ENCODE measurements around the gene N4BP2. TPM values are rescaled to one million over a fixed set of nuclear protein-coding genes. Genes with fewer than 3 reads are reported as not detected.

N4BP2 gene
- total RNA-seq, 1 experiment from 2014 or later = 7.8 TPM

DNA sequence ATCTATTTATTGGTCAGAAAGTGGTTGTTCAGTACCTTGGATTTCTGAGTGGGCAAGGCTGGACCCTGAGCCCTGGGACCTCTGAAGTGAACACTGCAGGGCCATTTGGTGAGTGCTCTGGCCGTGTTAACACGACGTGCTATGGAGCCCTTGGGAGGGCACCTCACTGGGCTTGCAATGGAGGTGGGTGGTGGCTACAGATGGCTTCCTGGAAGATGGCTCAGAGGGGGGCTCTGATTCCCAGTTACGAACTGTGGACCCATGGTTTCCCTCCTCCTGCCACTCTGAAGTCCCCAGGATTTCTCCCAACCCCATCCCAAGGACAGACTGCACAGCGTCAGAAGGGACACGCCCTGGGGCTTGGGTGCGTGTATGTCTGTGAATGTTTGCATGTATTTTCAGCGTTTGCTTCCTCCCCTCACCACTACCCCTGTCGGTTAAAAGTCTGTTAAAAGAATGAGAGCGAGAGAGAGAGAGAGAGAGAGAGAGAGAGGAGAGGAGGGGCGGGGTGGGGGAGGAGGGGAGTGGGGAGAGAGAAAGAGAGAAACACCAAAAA is 136.4 kb downstream of the N4BP2 start:
- DNase-seq = no peak
- Histone ChIP-seq H3K4me1 (replicated peaks; ENCODE audit: insufficient read depth) (peaks cover 17% of the 10 kb centered on the region), H3K9me2 (ENCODE audit: insufficient read depth) (no peaks in the 10 kb centered on the region), H3K4me2 (no peak overlapping the region), H3F3A (ENCODE audit: insufficient read depth, low read depth) (no peaks in the 10 kb centered on the region; the same call in 1 of the 2 replicates), H2AFZ (no peak overlapping the region), H3K36me3 (ENCODE audit: low read depth) (no peaks in the 10 kb centered on the region), H3K4me3 (no peak overlapping the region), H3K79me2 (ENCODE audit: low read depth) (no peaks in the 10 kb centered on the region), H3K27me3 (ENCODE audit: insufficient read depth, low read depth) (no peaks in the 10 kb centered on the region), H3K9me3 (ENCODE audit: insufficient read depth, low read depth) (no peaks in the 10 kb centered on the region), H3K27ac (no peak overlapping the region), H4K20me1 (ENCODE audit: insufficient read depth) (no peaks in the 10 kb centered on the region)
- ChIA-PET CTCF (no interaction called here), POLR2A (ENCODE audit: unreplicated experiment) (no interaction called here)
- TF ChIP-seq EZH2 (IDR thresholded peaks at IDR 0.05; ENCODE audit: low read depth) = no peak
- TF ChIP-seq, protein P1, sequence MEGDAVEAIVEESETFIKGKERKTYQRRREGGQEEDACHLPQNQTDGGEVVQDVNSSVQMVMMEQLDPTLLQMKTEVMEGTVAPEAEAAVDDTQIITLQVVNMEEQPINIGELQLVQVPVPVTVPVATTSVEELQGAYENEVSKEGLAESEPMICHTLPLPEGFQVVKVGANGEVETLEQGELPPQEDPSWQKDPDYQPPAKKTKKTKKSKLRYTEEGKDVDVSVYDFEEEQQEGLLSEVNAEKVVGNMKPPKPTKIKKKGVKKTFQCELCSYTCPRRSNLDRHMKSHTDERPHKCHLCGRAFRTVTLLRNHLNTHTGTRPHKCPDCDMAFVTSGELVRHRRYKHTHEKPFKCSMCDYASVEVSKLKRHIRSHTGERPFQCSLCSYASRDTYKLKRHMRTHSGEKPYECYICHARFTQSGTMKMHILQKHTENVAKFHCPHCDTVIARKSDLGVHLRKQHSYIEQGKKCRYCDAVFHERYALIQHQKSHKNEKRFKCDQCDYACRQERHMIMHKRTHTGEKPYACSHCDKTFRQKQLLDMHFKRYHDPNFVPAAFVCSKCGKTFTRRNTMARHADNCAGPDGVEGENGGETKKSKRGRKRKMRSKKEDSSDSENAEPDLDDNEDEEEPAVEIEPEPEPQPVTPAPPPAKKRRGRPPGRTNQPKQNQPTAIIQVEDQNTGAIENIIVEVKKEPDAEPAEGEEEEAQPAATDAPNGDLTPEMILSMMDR (conservative IDR thresholded peaks at IDR 0.05) = no peak
- intact Hi-C loops (cut with micrococcal nuclease; ENCODE audit: unreplicated experiment) = no loop called here
- no TSS peak for BruUV-seq (replicated peaks)

DNA sequence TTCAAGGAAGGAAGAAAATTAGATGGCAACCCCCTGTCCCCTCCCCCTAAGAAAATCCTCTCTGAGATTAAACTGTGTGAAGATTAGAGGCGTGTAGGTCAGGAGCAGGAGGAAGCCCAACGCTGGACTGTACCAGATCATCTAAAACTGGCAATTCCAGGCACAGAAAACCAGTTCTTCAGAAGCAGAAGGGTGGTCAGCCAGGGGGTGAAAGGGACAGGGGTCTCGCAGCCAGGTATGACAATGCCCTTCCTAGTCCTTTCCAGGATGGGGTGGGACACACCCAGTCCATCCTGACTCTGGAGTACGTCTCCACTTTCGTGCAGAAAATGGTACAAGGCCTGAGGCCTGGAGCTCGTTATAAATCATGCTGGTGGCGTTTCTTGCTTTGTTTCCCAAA is 136.9 kb downstream of the N4BP2 start:
- Histone ChIP-seq H3K9me2 (ENCODE audit: insufficient read depth) (no peaks in the 10 kb centered on the region), H3K4me2 (no peak overlapping the region), H3K4me3 (no peak overlapping the region), H4K20me1 (ENCODE audit: insufficient read depth) (no peaks in the 10 kb centered on the region), H2AFZ (no peak overlapping the region), H3K27me3 (ENCODE audit: insufficient read depth, low read depth) (no peaks in the 10 kb centered on the region), H3K36me3 (ENCODE audit: low read depth) (no peaks in the 10 kb centered on the region), H3K79me2 (ENCODE audit: low read depth) (no peaks in the 10 kb centered on the region), H3K4me1 (replicated peaks; ENCODE audit: insufficient read depth) (peaks cover 17% of the 10 kb centered on the region), H3K9me3 (ENCODE audit: insufficient read depth, low read depth) (no peaks in the 10 kb centered on the region), H3F3A (ENCODE audit: insufficient read depth, low read depth) (no peaks in the 10 kb centered on the region; the same call in 1 of the 2 replicates), H3K27ac (no peak overlapping the region)
- CTCF ChIA-PET = no interaction called here
- POLR2A ChIA-PET (ENCODE audit: unreplicated experiment) = no interaction called here
- no TSS peak for BruUV-seq (replicated peaks)
- TF ChIP-seq, protein P1 (conservative IDR thresholded peaks at IDR 0.05) = no peak
- TF ChIP-seq EZH2 (IDR thresholded peaks at IDR 0.05; ENCODE audit: low read depth) = no peak
- DNase-seq = no peak
- intact Hi-C loops (cut with micrococcal nuclease; ENCODE audit: unreplicated experiment) = no loop called here

DNA sequence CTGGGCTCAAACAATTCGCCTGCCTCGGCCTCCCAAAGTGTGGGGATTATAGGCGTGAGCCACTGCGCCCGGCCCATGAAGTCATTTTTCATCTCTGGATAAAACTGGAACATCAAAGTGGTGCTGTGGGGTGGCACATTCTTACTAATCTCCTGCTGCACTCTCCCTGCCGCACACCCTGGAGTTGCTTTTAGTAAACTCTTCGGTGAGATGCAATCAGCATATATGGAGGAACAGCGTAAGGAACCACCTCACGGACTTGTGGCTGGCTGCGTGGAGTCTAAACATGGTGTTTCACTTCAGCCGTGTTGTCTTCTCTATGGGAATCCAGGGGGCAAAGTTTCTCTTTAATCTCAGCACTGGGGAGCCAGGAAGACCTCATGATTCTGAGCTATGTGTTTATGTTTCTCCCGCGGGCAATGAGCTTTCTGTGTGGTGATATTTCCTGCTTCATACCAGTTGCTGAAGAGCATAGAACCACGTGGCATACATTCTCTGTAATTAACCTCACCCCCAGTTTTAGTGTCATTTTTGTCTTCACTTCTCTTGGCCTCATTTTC is 138.0 kb downstream of the N4BP2 start:
- TF ChIP-seq EZH2 (IDR thresholded peaks at IDR 0.05; ENCODE audit: low read depth) = no peak
- TF ChIP-seq, protein P1 (conservative IDR thresholded peaks at IDR 0.05) = no peak
- H3K27ac ChIP-seq = no peak overlapping the region
- no peaks in the 10 kb centered on the region for H4K20me1 ChIP-seq (ENCODE audit: insufficient read depth)
- no peak for DNase-seq
- no peak overlapping the region for H3K4me3 ChIP-seq
- H3F3A ChIP-seq (ENCODE audit: insufficient read depth, low read depth) = no peaks in the 10 kb centered on the region; the same call in 1 of the 2 replicates
- H3K27me3 ChIP-seq (ENCODE audit: insufficient read depth, low read depth) = no peaks in the 10 kb centered on the region
- H3K9me3 ChIP-seq (ENCODE audit: insufficient read depth, low read depth) = no peaks in the 10 kb centered on the region
- peaks cover 17% of the 10 kb centered on the region for H3K4me1 ChIP-seq (replicated peaks; ENCODE audit: insufficient read depth)
- H3K36me3 ChIP-seq (ENCODE audit: low read depth) = no peaks in the 10 kb centered on the region
- no peak overlapping the region for H2AFZ ChIP-seq
- ChIA-PET CTCF (no interaction called here), POLR2A (ENCODE audit: unreplicated experiment) (interaction anchor here (0.7 kb wide), 1 partner anchor 10 kb away, joined by 5 read pairs; no protein-coding TSS in a partner anchor)
- no peaks in the 10 kb centered on the region for H3K9me2 ChIP-seq (ENCODE audit: insufficient read depth)
- no peak overlapping the region for H3K4me2 ChIP-seq
- intact Hi-C loops (cut with micrococcal nuclease; ENCODE audit: unreplicated experiment) = no loop called here
- H3K79me2 ChIP-seq (ENCODE audit: low read depth) = no peaks in the 10 kb centered on the region
- BruUV-seq (replicated peaks) = no TSS peak
